Measurements from ENCODE around the gene MSRB3. TPM values are rescaled to one million over a fixed set of nuclear protein-coding genes. Genes with fewer than 3 reads are reported as not detected.

Gene MSRB3
- total RNA-seq: 10 to 100 TPM; 20.6 to 24.0 TPM
- polyA plus RNA-seq (ENCODE audit: insufficient read length in 2 of 2): 1 to 10 TPM; 9.9 to 10.0 TPM
- long read RNA-seq, donor 1, full-length matches to known transcripts: 1 of 1 reads
- long read RNA-seq, donor 1, partial matches to known transcripts: 0 of 1 reads
- long read RNA-seq, donor 1, other reads (novel, unspliced or antisense): 0 of 1 reads
- long read RNA-seq, donor 2, full-length matches to known transcripts: 1 of 1 reads
- long read RNA-seq, donor 2, partial matches to known transcripts: 0 of 1 reads
- long read RNA-seq, donor 2, other reads (novel, unspliced or antisense): 0 of 1 reads
- long read RNA-seq, donor 3: 0 reads
- long read RNA-seq, donor 4, full-length matches to known transcripts: 10 of 10 reads
- long read RNA-seq, donor 4, partial matches to known transcripts: 0 of 10 reads
- long read RNA-seq, donor 4, other reads (novel, unspliced or antisense): 0 of 10 reads

- Histone ChIP-seq H3K36me3 (ENCODE audit: control insufficient read depth, insufficient read depth, low read length) (no peaks in the 10 kb centered on the region), H3K9me3 (ENCODE audit: control insufficient read depth, insufficient read depth, low read length) (no peaks in the 10 kb centered on the region), H3K27me3 (ENCODE audit: control insufficient read depth, insufficient read depth, low read length) (no peaks in the 10 kb centered on the region), H3K4me3 (ENCODE audit: low read depth, low read length) (peak within 1 kb of the TSS; percentile 79), H3K4me1 (ENCODE audit: control insufficient read depth, insufficient read depth, low read length) (peaks cover 12% of the 10 kb centered on the region), H3K27ac (ENCODE audit: low read depth, low read length) (peak within 1 kb of the TSS; percentile 68)
- under 1% methylated on average over 81 of the region's 85 CpGs for WGBS (ENCODE audit: insufficient coverage)
- DNase-seq (ENCODE audit: low read depth in 4 of 6, low spot score in 6 of 6): peak in 5 of 6 donors; percentile 30 to 79 (median 48)
These were observed at the start of gene MSRB3 for GRCh38 chr12:65278576-65279368. TSS of gene MSRB3 (plus strand) at chr12:65278683. CDS start at chr12:65308580, 29,897 bp downstream.

- Histone ChIP-seq H3K27me3 (ENCODE audit: control insufficient read depth, insufficient read depth, low read length) (no peaks in the 10 kb centered on the region), H3K4me3 (ENCODE audit: low read depth, low read length) (no peak overlapping the region), H3K4me1 (ENCODE audit: control insufficient read depth, insufficient read depth, low read length) (no peaks in the 10 kb centered on the region), H3K36me3 (ENCODE audit: control insufficient read depth, insufficient read depth, low read length) (no peaks in the 10 kb centered on the region), H3K9me3 (ENCODE audit: control insufficient read depth, insufficient read depth, low read length) (peaks cover 12% of the 10 kb centered on the region), H3K27ac (ENCODE audit: low read depth, low read length) (no peak overlapping the region)
- no peak for DNase-seq (ENCODE audit: low read depth in 4 of 6, low spot score in 6 of 6)
- WGBS (ENCODE audit: insufficient coverage): no CpG with 5 or more reads among the region's 1 CpG
These were observed 49.0 kb upstream of the MSRB3 start for GRCh38 chr12:65229441-65229840.

- no peak overlapping the region for H3K4me3 ChIP-seq (ENCODE audit: low read depth, low read length)
- no peaks in the 10 kb centered on the region for H3K4me1 ChIP-seq (ENCODE audit: control insufficient read depth, insufficient read depth, low read length)
- no CpG with 5 or more reads among the region's 3 CpGs for WGBS (ENCODE audit: insufficient coverage)
- H3K27ac ChIP-seq (ENCODE audit: low read depth, low read length): no peak overlapping the region
- H3K9me3 ChIP-seq (ENCODE audit: control insufficient read depth, insufficient read depth, low read length): peaks cover 7% of the 10 kb centered on the region
- no peaks in the 10 kb centered on the region for H3K27me3 ChIP-seq (ENCODE audit: control insufficient read depth, insufficient read depth, low read length)
- DNase-seq (ENCODE audit: low read depth in 4 of 6, low spot score in 6 of 6): peak in 4 of 6 donors; percentile 1 to 59 (median 22)
- no peaks in the 10 kb centered on the region for H3K36me3 ChIP-seq (ENCODE audit: control insufficient read depth, insufficient read depth, low read length)
These were observed 45.9 kb upstream of the MSRB3 start for GRCh38 chr12:65232476-65233077.

DNA sequence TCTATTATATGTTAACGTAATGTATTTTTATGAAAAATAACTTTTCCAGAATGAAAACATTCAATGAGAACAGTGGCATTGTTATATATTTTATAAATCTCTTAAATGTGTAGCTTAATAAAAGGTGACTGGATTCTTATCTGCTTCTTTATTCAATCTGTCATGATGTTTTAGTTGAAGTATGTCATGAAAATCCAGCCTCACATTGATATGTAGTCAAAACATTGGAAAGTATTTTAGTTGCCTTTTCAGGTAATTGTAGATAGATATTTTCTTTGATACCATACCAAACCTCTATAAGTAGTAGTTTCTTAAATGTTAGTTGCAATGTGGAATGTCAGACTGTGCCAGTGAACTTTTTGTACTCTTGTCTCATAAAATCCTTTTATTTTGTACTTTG, 41.3 kb upstream of the MSRB3 start:
- Histone ChIP-seq H3K9me3 (ENCODE audit: control insufficient read depth, insufficient read depth, low read length) (no peaks in the 10 kb centered on the region), H3K4me3 (ENCODE audit: low read depth, low read length) (no peak overlapping the region), H3K36me3 (ENCODE audit: control insufficient read depth, insufficient read depth, low read length) (no peaks in the 10 kb centered on the region), H3K27me3 (ENCODE audit: control insufficient read depth, insufficient read depth, low read length) (no peaks in the 10 kb centered on the region), H3K27ac (ENCODE audit: low read depth, low read length) (no peak overlapping the region), H3K4me1 (ENCODE audit: control insufficient read depth, insufficient read depth, low read length) (no peaks in the 10 kb centered on the region)
- no peak for DNase-seq (ENCODE audit: low read depth in 4 of 6, low spot score in 6 of 6)
- WGBS (ENCODE audit: insufficient coverage): no CpG with 5 or more reads among the region's 1 CpG

DNA sequence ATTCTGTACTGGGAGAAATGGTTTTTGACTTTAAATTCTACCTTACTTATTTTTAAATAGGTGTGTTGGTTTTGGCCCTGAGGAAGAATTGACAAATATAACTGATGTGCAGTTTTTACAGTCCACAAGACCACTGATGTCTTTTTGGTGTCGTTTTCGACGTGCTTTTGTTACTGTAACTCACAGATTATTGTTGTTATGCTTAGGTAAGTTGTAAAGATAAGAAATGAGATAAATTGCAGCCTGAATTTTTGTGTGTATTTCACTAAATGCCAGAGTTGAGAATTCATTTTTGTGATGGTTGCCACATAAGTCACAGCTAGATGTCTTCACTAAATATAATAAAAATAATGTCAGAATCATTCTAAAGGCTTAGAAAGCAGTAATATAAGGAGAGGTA, 39.9 kb upstream of the MSRB3 start:
- Histone ChIP-seq H3K4me3 (ENCODE audit: low read depth, low read length) (no peak overlapping the region), H3K9me3 (ENCODE audit: control insufficient read depth, insufficient read depth, low read length) (no peaks in the 10 kb centered on the region), H3K27ac (ENCODE audit: low read depth, low read length) (no peak overlapping the region), H3K4me1 (ENCODE audit: control insufficient read depth, insufficient read depth, low read length) (no peaks in the 10 kb centered on the region), H3K36me3 (ENCODE audit: control insufficient read depth, insufficient read depth, low read length) (no peaks in the 10 kb centered on the region), H3K27me3 (ENCODE audit: control insufficient read depth, insufficient read depth, low read length) (no peaks in the 10 kb centered on the region)
- DNase-seq (ENCODE audit: low read depth in 4 of 6, low spot score in 6 of 6): no peak
- no CpG with 5 or more reads among the region's 3 CpGs for WGBS (ENCODE audit: insufficient coverage)

DNA sequence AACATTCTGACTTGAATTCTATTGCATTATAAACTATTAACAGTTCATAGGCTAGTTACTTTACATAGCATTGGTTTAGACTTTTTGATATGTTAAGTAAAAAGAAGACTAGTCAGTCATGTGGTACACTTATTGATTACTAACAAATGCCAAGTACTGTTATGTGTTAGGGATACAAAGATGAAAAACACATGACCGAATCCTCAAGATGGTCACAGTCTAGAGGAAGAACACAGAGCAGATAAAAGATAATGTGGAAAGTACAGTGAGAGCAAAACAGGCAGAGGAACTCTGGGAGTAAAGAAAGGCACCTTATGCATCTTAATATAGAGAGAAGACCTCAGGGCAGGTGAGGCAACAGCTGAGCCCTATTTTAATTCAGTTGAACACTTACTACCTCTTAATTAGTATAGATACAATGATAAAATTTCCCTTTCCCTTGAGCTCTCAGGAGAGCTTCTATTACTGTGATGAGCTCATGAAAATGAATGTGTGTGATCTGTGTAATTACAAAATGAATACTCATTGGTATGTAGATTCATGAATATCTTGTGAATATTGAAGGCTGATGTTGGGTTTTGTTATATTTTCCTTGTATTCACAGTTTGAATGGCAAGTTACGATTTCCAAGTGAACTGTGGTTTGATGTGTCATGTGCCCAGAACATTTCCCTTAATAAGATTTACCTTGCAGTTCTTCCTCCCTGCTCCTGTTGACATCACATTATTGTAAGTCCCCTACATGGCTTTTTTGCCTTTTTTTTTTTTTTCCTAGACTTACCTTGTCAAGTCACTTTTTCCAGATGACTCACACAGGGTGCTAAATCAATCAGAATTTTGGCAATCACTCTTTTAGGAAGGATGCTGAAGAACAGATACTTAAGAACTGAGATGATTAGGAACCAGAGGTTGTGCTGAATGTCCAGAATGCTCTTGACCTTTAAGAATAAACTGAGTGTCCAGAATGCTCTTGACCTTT, 29.5 kb upstream of the MSRB3 start:
- H3K36me3 ChIP-seq (ENCODE audit: control insufficient read depth, insufficient read depth, low read length): no peaks in the 10 kb centered on the region
- peak in 1 of 6 donors; percentile 14 for DNase-seq (ENCODE audit: low read depth in 4 of 6, low spot score in 6 of 6)
- H3K27ac ChIP-seq (ENCODE audit: low read depth, low read length): no peak overlapping the region
- H3K9me3 ChIP-seq (ENCODE audit: control insufficient read depth, insufficient read depth, low read length): no peaks in the 10 kb centered on the region
- H3K27me3 ChIP-seq (ENCODE audit: control insufficient read depth, insufficient read depth, low read length): no peaks in the 10 kb centered on the region
- no peaks in the 10 kb centered on the region for H3K4me1 ChIP-seq (ENCODE audit: control insufficient read depth, insufficient read depth, low read length)
- no peak overlapping the region for H3K4me3 ChIP-seq (ENCODE audit: low read depth, low read length)
- 92% methylated on average over 2 of the region's 2 CpGs for WGBS (ENCODE audit: insufficient coverage)

GRCh38 chr12:65252515-65252914, 26.0 kb upstream of the MSRB3 start:
- WGBS (ENCODE audit: insufficient coverage): 90% methylated on average over 1 of the region's 1 CpG
- Histone ChIP-seq H3K27ac (ENCODE audit: low read depth, low read length) (no peak overlapping the region), H3K27me3 (ENCODE audit: control insufficient read depth, insufficient read depth, low read length) (no peaks in the 10 kb centered on the region), H3K36me3 (ENCODE audit: control insufficient read depth, insufficient read depth, low read length) (no peaks in the 10 kb centered on the region), H3K4me3 (ENCODE audit: low read depth, low read length) (no peak overlapping the region), H3K4me1 (ENCODE audit: control insufficient read depth, insufficient read depth, low read length) (no peaks in the 10 kb centered on the region), H3K9me3 (ENCODE audit: control insufficient read depth, insufficient read depth, low read length) (no peaks in the 10 kb centered on the region)
- DNase-seq (ENCODE audit: low read depth in 4 of 6, low spot score in 6 of 6): no peak

- Histone ChIP-seq H3K4me3 (ENCODE audit: low read depth, low read length) (no peak overlapping the region), H3K4me1 (ENCODE audit: control insufficient read depth, insufficient read depth, low read length) (no peaks in the 10 kb centered on the region), H3K36me3 (ENCODE audit: control insufficient read depth, insufficient read depth, low read length) (no peaks in the 10 kb centered on the region), H3K9me3 (ENCODE audit: control insufficient read depth, insufficient read depth, low read length) (no peaks in the 10 kb centered on the region), H3K27me3 (ENCODE audit: control insufficient read depth, insufficient read depth, low read length) (no peaks in the 10 kb centered on the region), H3K27ac (ENCODE audit: low read depth, low read length) (no peak overlapping the region)
- peak in 2 of 6 donors; percentile 28 to 87 for DNase-seq (ENCODE audit: low read depth in 4 of 6, low spot score in 6 of 6)
These were observed 20.5 kb upstream of the MSRB3 start for GRCh38 chr12:65257986-65258385.

- no peaks in the 10 kb centered on the region for H3K9me3 ChIP-seq (ENCODE audit: control insufficient read depth, insufficient read depth, low read length)
- H3K4me3 ChIP-seq (ENCODE audit: low read depth, low read length): no peak overlapping the region
- no peaks in the 10 kb centered on the region for H3K27me3 ChIP-seq (ENCODE audit: control insufficient read depth, insufficient read depth, low read length)
- H3K4me1 ChIP-seq (ENCODE audit: control insufficient read depth, insufficient read depth, low read length): no peaks in the 10 kb centered on the region
- H3K36me3 ChIP-seq (ENCODE audit: control insufficient read depth, insufficient read depth, low read length): no peaks in the 10 kb centered on the region
- no peak overlapping the region for H3K27ac ChIP-seq (ENCODE audit: low read depth, low read length)
- no peak for DNase-seq (ENCODE audit: low read depth in 4 of 6, low spot score in 6 of 6)
These were observed 19.0 kb upstream of the MSRB3 start for GRCh38 chr12:65259501-65259900.
